H9 (cell line): ENCODE data around the gene PDGFB. TPM values are rescaled to one million over a fixed set of nuclear protein-coding genes. Genes with fewer than 3 reads are reported as not detected.

Source experiments
- DNase-seq: peaks from one replicate; pipeline ENCODE4 v3.0.0-alpha.2; 2017
- H2AFZ ChIP-seq: one replicate; pipeline ENCODE4 v1.6.1; 2013; ENCODE audit warnings: mild to moderate bottlenecking, low read length, control low read depth, moderate library complexity
- H2AK5ac ChIP-seq: 2 replicates; pipeline ENCODE4 v1.6.1; 2013; ENCODE audit warnings: low read length, control low read depth, mixed read lengths; ENCODE audit not compliant: insufficient read length
- H2BK120ac ChIP-seq: one replicate; pipeline ENCODE4 v1.6.1; 2013; ENCODE audit warnings: low read depth, mild to moderate bottlenecking, low read length, control low read depth, inconsistent platforms; ENCODE audit not compliant: poor library complexity, severe bottlenecking
- H2BK12ac ChIP-seq: 2 replicates; pipeline ENCODE4 v1.6.1; 2013; ENCODE audit warnings: low read length, control low read depth, mixed read lengths, low read depth; ENCODE audit not compliant: insufficient read length
- H2BK15ac ChIP-seq: 2 replicates; pipeline ENCODE4 v1.6.1; 2013; ENCODE audit warnings: low read depth, low read length, control low read depth
- H2BK20ac ChIP-seq: one replicate; pipeline ENCODE4 v1.6.1; 2013; ENCODE audit warnings: low read depth, mild to moderate bottlenecking, low read length, control low read depth, inconsistent platforms; ENCODE audit not compliant: poor library complexity, severe bottlenecking
- H2BK5ac ChIP-seq: 2 replicates; pipeline ENCODE4 v1.6.1; 2013; ENCODE audit warnings: low read length, control low read depth, mixed read lengths; ENCODE audit not compliant: insufficient read length
- H3K14ac ChIP-seq: 2 replicates; pipeline ENCODE4 v1.6.1; 2013; ENCODE audit warnings: low read length, control low read depth; ENCODE audit not compliant: insufficient read depth
- H3K18ac ChIP-seq: 2 replicates; pipeline ENCODE4 v1.6.1; 2013; ENCODE audit warnings: low read depth, mild to moderate bottlenecking, mixed read lengths, low read length, control low read depth; ENCODE audit not compliant: insufficient read length
- H3K23ac ChIP-seq: 2 replicates; pipeline ENCODE4 v1.6.1; 2013; ENCODE audit warnings: low read length, control low read depth, mixed read lengths, low read depth; ENCODE audit not compliant: insufficient read length
- H3K23me2 ChIP-seq: 2 replicates; pipeline ENCODE4 v1.6.1; 2013; ENCODE audit warnings: low read depth, mild to moderate bottlenecking, mixed read lengths, low read length, control low read depth; ENCODE audit not compliant: insufficient read length, poor library complexity, severe bottlenecking
- H3K27ac ChIP-seq: 2 replicates; pipeline ENCODE4 v1.5.1; 2013; ENCODE audit warnings: low read length, control low read depth, mixed read lengths, low read depth; ENCODE audit not compliant: insufficient read length
- H3K27me3 ChIP-seq: 2 replicates; pipeline ENCODE4 v1.6.1; 2013; ENCODE audit warnings: low read length, control low read depth, inconsistent platforms; ENCODE audit not compliant: insufficient read depth
- H3K4ac ChIP-seq: 2 replicates; pipeline ENCODE4 v1.6.1; 2013; ENCODE audit warnings: low read depth, mild to moderate bottlenecking, control low read depth, inconsistent platforms, low read length, moderate library complexity
- H3K4me1 ChIP-seq: 2 replicates; pipeline ENCODE4 v1.6.1; 2013; ENCODE audit warnings: low read length, control low read depth, inconsistent platforms; ENCODE audit not compliant: insufficient read depth
- H3K4me2 ChIP-seq: 2 replicates; pipeline ENCODE4 v1.6.1; 2013; ENCODE audit warnings: low read length, control low read depth, mixed read lengths; ENCODE audit not compliant: insufficient read length, insufficient read depth
- H3K56ac ChIP-seq: 2 replicates; pipeline ENCODE4 v1.6.1; 2013; ENCODE audit warnings: low read depth, mild to moderate bottlenecking, mixed read lengths, low read length, control low read depth; ENCODE audit not compliant: insufficient read length
- H3K79me1 ChIP-seq: 2 replicates; pipeline ENCODE4 v1.6.1; 2013; ENCODE audit warnings: low read depth, mild to moderate bottlenecking, moderate library complexity, low read length, control low read depth, inconsistent platforms; ENCODE audit not compliant: insufficient read depth, poor library complexity, severe bottlenecking
- H3K79me2 ChIP-seq: 2 replicates; pipeline ENCODE4 v1.6.1; 2013; ENCODE audit warnings: low read length, control low read depth, inconsistent platforms; ENCODE audit not compliant: insufficient read depth
- H3K9ac ChIP-seq: 2 replicates; pipeline ENCODE4 v1.6.1; 2013; ENCODE audit warnings: low read length, control low read depth, mixed read lengths; ENCODE audit not compliant: insufficient read length; ENCODE audit errors: extremely low read depth
- H3K9me3 ChIP-seq: one replicate; pipeline ENCODE4 v1.6.1; 2013; ENCODE audit warnings: low read depth, low read length, inconsistent platforms; ENCODE audit not compliant: control insufficient read depth
- H3T11ph ChIP-seq: one replicate; pipeline ENCODE4 v1.6.1; 2013; ENCODE audit warnings: mild to moderate bottlenecking, low read length, control low read depth, inconsistent platforms
- H4K20me1 ChIP-seq: one replicate; pipeline ENCODE4 v1.6.1; 2013; ENCODE audit not compliant: control insufficient read depth, insufficient read length, insufficient read depth
- H4K5ac ChIP-seq: 2 replicates; pipeline ENCODE4 v1.6.1; 2013; ENCODE audit warnings: low read depth, mild to moderate bottlenecking, mixed read lengths, low read length, control low read depth; ENCODE audit not compliant: insufficient read length
- H4K8ac ChIP-seq: replicated peaks from 2 replicates; pipeline ENCODE4 v1.6.1; 2013; ENCODE audit warnings: low read length, control low read depth, mixed read lengths, low read depth; ENCODE audit not compliant: insufficient read length
- H4K91ac ChIP-seq: 2 replicates; pipeline ENCODE4 v1.6.1; 2013; ENCODE audit warnings: low read depth, mild to moderate bottlenecking, moderate library complexity, mixed read lengths, low read length, control low read depth; ENCODE audit not compliant: insufficient read length
- H3K27ac Mint-ChIP-seq, 3 experiments: 2 replicates in 2 of 3; 3 replicates in 1 of 3; pipeline ENCODE4 v1.8.0; 2020 to 2021; ENCODE audit warnings: mixed read lengths in 3 of 3, mild to moderate bottlenecking in 1 of 3, moderate library complexity in 1 of 3
- H3K27me3 Mint-ChIP-seq: 2 replicates; pipeline ENCODE4 v1.8.0; 2021; ENCODE audit warnings: low read depth, mild to moderate bottlenecking, moderate library complexity, mixed read lengths
- H3K36me3 Mint-ChIP-seq, 3 experiments: 2 replicates in 2 of 3; 3 replicates in 1 of 3; pipeline ENCODE4 v1.8.0; 2020 to 2021; ENCODE audit warnings: low read depth in 3 of 3, mixed read lengths in 3 of 3; ENCODE audit not compliant: insufficient read depth in 1 of 3
- H3K4me1 Mint-ChIP-seq, 2 experiments: 2 replicates each; pipeline ENCODE4 v1.8.0; 2020; ENCODE audit warnings: mixed read lengths in 2 of 2
- H3K4me3 Mint-ChIP-seq, 2 experiments: 2 replicates in 1 of 2; 3 replicates in 1 of 2; pipeline ENCODE4 v1.8.0; 2020 to 2021; ENCODE audit warnings: mild to moderate bottlenecking in 2 of 2, mixed read lengths in 2 of 2, moderate library complexity in 1 of 2
- H3K9me3 Mint-ChIP-seq, 2 experiments: 2 replicates in 1 of 2; 3 replicates in 1 of 2; pipeline ENCODE4 v1.8.0; 2020; ENCODE audit warnings: mild to moderate bottlenecking in 2 of 2, mixed read lengths in 2 of 2, moderate library complexity in 1 of 2
- CTCF ChIP-seq: fragments of 200-600 bp; sonication (generic); conservative IDR thresholded peaks from 3 replicates; pipeline ENCODE4 v1.8.0; 2021; ENCODE audit warnings: antibody characterized with exemption, mild to moderate bottlenecking
- WGBS: extraction: QIAGEN DNeasy Blood & Tissue Kit; methylation state at CpG from one replicate; pipeline ENCODE4 v1.1.7; 2013; ENCODE audit warnings: missing lambda C conversion rate, low lambda C conversion rate, mixed read lengths; ENCODE audit not compliant: insufficient read length; ENCODE audit errors: extremely low coverage; 5-methylcytosine and 5-hydroxymethylcytosine counted together
- total RNA-seq: library from RNA; stranded (reverse); gene quantifications from 2 replicates; pipeline ENCODE4 v1.2.1, GENCODE V29; 2021

The PDGFB gene
- total RNA-seq, 1 experiment from 2014 or later: 6.1 TPM

DNA sequence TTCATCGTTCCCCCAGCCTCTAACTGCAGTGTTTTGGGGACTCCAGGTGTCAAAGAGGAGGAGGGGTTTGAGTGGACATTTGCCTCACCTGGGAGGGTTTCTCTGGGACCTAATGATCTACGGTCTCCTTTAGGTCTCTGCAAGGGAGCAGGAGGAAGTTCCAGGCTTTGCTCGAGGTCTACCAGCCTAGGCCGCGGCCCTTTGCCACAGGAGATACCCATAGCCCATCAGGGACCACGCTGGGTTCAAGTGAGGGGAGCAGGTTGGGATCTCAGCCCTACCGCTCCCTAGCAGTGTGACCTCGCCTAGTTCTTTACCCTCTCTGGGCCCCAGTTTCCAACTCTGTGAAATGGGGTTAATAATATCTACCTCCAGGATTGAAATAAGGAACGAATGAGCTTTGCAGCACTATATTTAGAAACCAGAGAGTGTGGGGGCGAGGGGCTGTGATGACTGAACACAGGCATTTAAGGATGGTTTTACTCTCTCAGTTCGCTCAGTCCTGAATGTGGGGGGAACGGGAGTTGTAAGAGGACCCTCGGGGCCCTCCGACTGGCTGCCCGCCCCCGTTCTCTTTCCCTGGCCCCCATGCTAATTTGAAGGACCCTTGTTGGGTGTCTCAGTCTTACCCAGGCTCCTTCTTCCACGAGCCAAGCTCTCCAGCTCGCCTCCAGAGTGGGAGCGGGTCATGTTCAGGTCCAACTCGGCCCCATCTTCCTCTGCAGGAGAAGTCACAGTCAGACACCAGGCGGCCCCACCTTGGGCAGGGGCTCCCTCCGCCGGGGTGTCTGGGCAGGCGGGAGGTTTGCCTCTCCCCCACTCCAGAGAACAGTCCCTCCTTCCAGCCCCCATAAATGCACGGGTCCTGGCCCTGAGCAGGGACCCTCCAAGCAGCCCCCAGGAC is 11.7 kb downstream of the PDGFB start:
- H2BK120ac ChIP-seq: no peak overlapping the region
- no peak overlapping the region for H3K4ac ChIP-seq
- no peak overlapping the region for H3K56ac ChIP-seq
- Mint-ChIP-seq H3K27ac (no peak overlapping the region), H3K27me3 (peaks cover 37% of the 10 kb centered on the region), H3K36me3 (peaks cover 0 to 2% (median 0%) of the 10 kb centered on the region in 3 experiments; a peak in 3 of 7 replicates), H3K4me1 (peaks cover 59 to 72% of the 10 kb centered on the region in 2 experiments), H3K9me3 (no peaks in the 10 kb centered on the region; a peak in 2 of 5 replicates), H3K4me3 (no peak overlapping the region)
- no peaks in the 10 kb centered on the region for H3K79me1 ChIP-seq
- peaks cover 8% of the 10 kb centered on the region; the same call in 1 of the 2 replicates for H3K4me1 ChIP-seq
- no peak overlapping the region for H3K27ac ChIP-seq
- no peaks in the 10 kb centered on the region for H3K23me2 ChIP-seq
- H2BK15ac ChIP-seq: no peak overlapping the region
- H3K27me3 ChIP-seq: no peaks in the 10 kb centered on the region; the same call in 1 of the 2 replicates
- H2BK5ac ChIP-seq: no peak overlapping the region
- no peak overlapping the region for H3K18ac ChIP-seq
- H2AFZ ChIP-seq: no peak overlapping the region
- no peak overlapping the region for H3K9ac ChIP-seq
- no peak overlapping the region for H2BK20ac ChIP-seq
- no peak overlapping the region for H2AK5ac ChIP-seq
- H4K91ac ChIP-seq: no peak overlapping the region
- H3T11ph ChIP-seq: no peak overlapping the region
- H3K9me3 ChIP-seq: no peaks in the 10 kb centered on the region
- no peak overlapping the region for H3K4me2 ChIP-seq
- no peak overlapping the region for H3K14ac ChIP-seq
- peak overlapping the region; percentile 51 for H2BK12ac ChIP-seq
- no peaks in the 10 kb centered on the region for H3K79me2 ChIP-seq
- no peak for DNase-seq
- H4K20me1 ChIP-seq: no peaks in the 10 kb centered on the region
- no peak overlapping the region for H4K8ac ChIP-seq
- TF ChIP-seq CTCF: no peak
- H3K23ac ChIP-seq: no peak overlapping the region
- no CpG with 5 or more reads among the region's 25 CpGs for WGBS
- no peak overlapping the region for H4K5ac ChIP-seq
